ENCODE measurements around the gene PTPRN2.

DNA sequence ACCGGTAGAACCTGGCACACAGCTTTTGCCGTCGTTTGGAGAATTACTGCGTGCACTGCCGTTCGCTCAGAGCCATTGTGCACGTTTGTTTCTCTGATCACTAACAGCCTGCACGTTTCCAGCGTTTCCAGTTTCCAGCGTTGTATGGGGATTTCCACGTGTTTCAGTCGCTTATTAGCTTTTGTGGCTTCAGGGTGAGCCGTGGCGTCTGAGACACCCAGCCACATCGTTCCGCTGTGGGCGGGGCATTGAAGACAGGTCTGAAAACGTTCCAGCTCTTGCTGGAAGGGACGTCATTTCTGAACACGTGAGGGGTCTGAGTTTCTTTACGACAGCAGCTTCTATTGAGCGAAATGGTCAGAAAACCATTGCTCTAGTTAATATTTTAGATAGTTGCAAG lies 1086.0 kb downstream of the PTPRN2 start:
- TF ChIP-seq, protein P1, sequence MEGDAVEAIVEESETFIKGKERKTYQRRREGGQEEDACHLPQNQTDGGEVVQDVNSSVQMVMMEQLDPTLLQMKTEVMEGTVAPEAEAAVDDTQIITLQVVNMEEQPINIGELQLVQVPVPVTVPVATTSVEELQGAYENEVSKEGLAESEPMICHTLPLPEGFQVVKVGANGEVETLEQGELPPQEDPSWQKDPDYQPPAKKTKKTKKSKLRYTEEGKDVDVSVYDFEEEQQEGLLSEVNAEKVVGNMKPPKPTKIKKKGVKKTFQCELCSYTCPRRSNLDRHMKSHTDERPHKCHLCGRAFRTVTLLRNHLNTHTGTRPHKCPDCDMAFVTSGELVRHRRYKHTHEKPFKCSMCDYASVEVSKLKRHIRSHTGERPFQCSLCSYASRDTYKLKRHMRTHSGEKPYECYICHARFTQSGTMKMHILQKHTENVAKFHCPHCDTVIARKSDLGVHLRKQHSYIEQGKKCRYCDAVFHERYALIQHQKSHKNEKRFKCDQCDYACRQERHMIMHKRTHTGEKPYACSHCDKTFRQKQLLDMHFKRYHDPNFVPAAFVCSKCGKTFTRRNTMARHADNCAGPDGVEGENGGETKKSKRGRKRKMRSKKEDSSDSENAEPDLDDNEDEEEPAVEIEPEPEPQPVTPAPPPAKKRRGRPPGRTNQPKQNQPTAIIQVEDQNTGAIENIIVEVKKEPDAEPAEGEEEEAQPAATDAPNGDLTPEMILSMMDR (IDR thresholded peaks at IDR 0.05 in 2 of 3, conservative IDR thresholded peaks at IDR 0.05 in 1 of 3; ENCODE audit: borderline replicate concordance in 1 of 3, insufficient read depth in 1 of 3, low read depth in 2 of 3, low read length in 2 of 3) = no peak
- TF ChIP-seq POLR2A (IDR thresholded peaks at IDR 0.05; ENCODE audit: borderline replicate concordance, extremely low read depth, insufficient read depth, insufficient read length) (no peak), TCF7L2 (IDR thresholded peaks at IDR 0.05; ENCODE audit: borderline replicate concordance, extremely low read depth, insufficient read depth, insufficient read length) (no peak), YY1 (IDR thresholded peaks at IDR 0.05; ENCODE audit: extremely low read depth, insufficient replicate concordance, low read depth, low read length) (no peak), SP1 (IDR thresholded peaks at IDR 0.05; ENCODE audit: low read depth) (no peak), ELF1 (IDR thresholded peaks at IDR 0.05; ENCODE audit: borderline replicate concordance, low read depth) (no peak), JUND (IDR thresholded peaks at IDR 0.05) (no peak)
